Heart left ventricle (tissue), 16 donors: ENCODE data around the gene TGFBR2. TPM values are rescaled to one million over a fixed set of nuclear protein-coding genes. Genes with fewer than 3 reads are reported as not detected.

Source experiments
- ATAC-seq, 4 donors: fragments of 200-7000 bp; cut with Tn5 transposase; one replicate each; pipeline ENCODE4 v1.9.1; 2020 to 2022; ENCODE audit warnings: moderate library complexity in 4 of 4, mild to moderate bottlenecking in 3 of 4, moderate number of reproducible peaks in 1 of 4
- DNase-seq, 5 donors: peaks; one replicate each; pipeline ENCODE4 v3.0.0-alpha.2; 2020
- H3K27ac ChIP-seq, 12 donors: fragments of 200-600 bp; sonication (generic) in 4 of 12; one replicate each; pipeline versions ENCODE4 v1.5.0 to v1.8.0; 2016 to 2022; ENCODE audit warnings: mild to moderate bottlenecking in 2 of 12
- H3K27me3 ChIP-seq, 9 donors: fragments of 200-600 bp; sonication (generic) in 2 of 9; one replicate each; pipeline versions ENCODE4 v1.5.1 to v1.8.0; 2016 to 2022; ENCODE audit warnings: mild to moderate bottlenecking in 3 of 9
- H3K36me3 ChIP-seq, 9 donors: fragments of 200-600 bp; sonication (generic) in 2 of 9; one replicate each; pipeline versions ENCODE4 v1.5.0 to v1.8.0; 2018 to 2022; ENCODE audit warnings: mild to moderate bottlenecking in 2 of 9
- H3K4me1 ChIP-seq, 12 donors: fragments of 200-600 bp; sonication (generic) in 4 of 12; one replicate each; pipeline versions ENCODE4 v1.5.0 to v1.8.0; 2016 to 2022; ENCODE audit warnings: mild to moderate bottlenecking in 3 of 12
- H3K4me3 ChIP-seq, 12 donors: fragments of 200-600 bp; sonication (generic) in 4 of 12; one replicate each; pipeline versions ENCODE4 v1.5.0 to v1.8.0; 2017 to 2022; ENCODE audit warnings: mild to moderate bottlenecking in 9 of 12, moderate library complexity in 4 of 12
- H3K9me3 ChIP-seq, 12 donors: fragments of 200-600 bp; sonication (generic) in 4 of 12; one replicate each; pipeline versions ENCODE4 v1.5.0 to v1.8.0; 2016 to 2022; ENCODE audit warnings: mild to moderate bottlenecking in 1 of 12
- CTCF ChIP-seq, 12 donors: fragments of 200-600 bp; sonication (generic) in 4 of 12; IDR thresholded peaks; one replicate each; pipeline versions ENCODE4 v1.5.0 to v1.8.0; 2018 to 2022; ENCODE audit warnings: antibody characterized with exemption in 12 of 12, mild to moderate bottlenecking in 5 of 12
- POLR2A ChIP-seq, 2 donors: fragments of 450-650 bp; IDR thresholded peaks; one replicate each; pipeline ENCODE4 v1.6.1; 2017; ENCODE audit warnings: antibody characterized with exemption in 2 of 2, mild to moderate bottlenecking in 2 of 2, moderate library complexity in 2 of 2
- WGBS, 4 donors: extraction: QIAGEN DNeasy Blood & Tissue Kit in 2 of 4; methylation state at CpG; one replicate each; pipeline versions ENCODE4 v1.1.5 to v1.1.7; 2013 to 2018; 5-methylcytosine and 5-hydroxymethylcytosine counted together
- intact Hi-C, 10 donors: fragments of 100-400 bp; cut with DNase I; formaldehyde crosslinking; loops; one replicate each; pipeline versions ENCODE4 v1.11.1 to v1.14.2; 2022
- polyA plus RNA-seq, 2 donors: library from polyadenylated mRNA; stranded (reverse); fragments of 200-250 nt; gene quantifications; one replicate each; pipeline ENCODE4 v1.2.3, GENCODE V29; 2013
- total RNA-seq, 9 donors: library from RNA; depleted of rRNA in 2 of 9; stranded (reverse); fragments of >200 nt in 2 of 9; fragmentation: NEBNext Ultra II Directional in 3 of 9; extraction: Animal tissue kit (Norgen Biotek cat#: 25700) in 3 of 9; gene quantifications; one replicate each; pipeline versions ENCODE4 v1.1.0 to v1.2.4, GENCODE V29; 2016 to 2023
- donor health status: ischemic (EF 13 %, LVEDD 7.1; RV severe dilation, severe dysfunction).
- donor health status: healthy with polysubstance abuse.
- donor health status: DM: no; HTN: yes; CAD: no.
- donor health status: DM: no; HTN: no; CAD: no.
- donor health status: ischemic (EF 25% LVEDD 6.9; RV normal size, moderate dysfunction).
- donor health status: ischemic (EF 25% LVEDD 5.7; RV mildly dilated, moderate dysfunction).
- donor health status: healthy.
- donor health status: DM: yes; HTN: yes; CAD: no.
- donor health status: ischemic (EF 35%, LVEDD 5.7; RV mildly dilated, moderate dysfunction).
- donor health status: nonischemic (EF 11% LVEDD 7.7; RV severe dilation, severe dysfunction).
- donor health status: DM: yes; HTN: yes; CAD: no.
- donor health status: PGD.
- donor health status: ischemic (EF 29% LVEDD 5.4; RV normal size, mild dysfunction).
- donor health status: nonischemic (EF 23%, LVEDD 6.1; RV moderate dilation, normal function).

The TGFBR2 gene
- total and polyA plus RNA-seq, 11 donors: 13.8 to 217 (median 143) TPM

- TF ChIP-seq POLR2A (IDR thresholded peaks at IDR 0.05) (no peak), CTCF (IDR thresholded peaks at IDR 0.05) (no peak)
- intact Hi-C loops: no loop called here
- peaks cover 0 to 35% (median 7%) of the 10 kb centered on the region in 12 donors for H3K4me1 ChIP-seq
- no peak overlapping the region for H3K27ac ChIP-seq
- no peak overlapping the region for H3K4me3 ChIP-seq
- H3K9me3 ChIP-seq: peaks cover 0 to 31% (median 0%) of the 10 kb centered on the region in 12 donors
- H3K36me3 ChIP-seq: no peaks in the 10 kb centered on the region
- H3K27me3 ChIP-seq: no peaks in the 10 kb centered on the region
- DNase-seq (no peak), ATAC-seq (no peak)
- 93 to 99% (median 98%) methylated on average over 4 of the region's 4 CpGs for WGBS, 4 donors
Observed at GRCh38 chr3:30596152-30596551, 10.2 kb upstream of the TGFBR2 start.

GRCh38 chr3:30597131-30597768, 9.2 kb upstream of the TGFBR2 start:
- peaks cover 0 to 23% (median 0%) of the 10 kb centered on the region in 12 donors for H3K9me3 ChIP-seq
- no peaks in the 10 kb centered on the region for H3K36me3 ChIP-seq
- peaks cover 0 to 39% (median 7%) of the 10 kb centered on the region in 12 donors for H3K4me1 ChIP-seq
- intact Hi-C loops: no loop called here
- 48 to 71% (median 60%) methylated on average over 1 of the region's 1 CpG for WGBS, 4 donors
- TF ChIP-seq POLR2A (IDR thresholded peaks at IDR 0.05): no peak
- no peak for TF ChIP-seq CTCF (IDR thresholded peaks at IDR 0.05)
- H3K27me3 ChIP-seq: no peaks in the 10 kb centered on the region
- DNase-seq (no peak), ATAC-seq (peak; percentile 84 to 95 (median 89))
- no peak overlapping the region for H3K4me3 ChIP-seq
- peak overlapping the region in 11 of 12 donors; percentile 3 to 66 (median 49) for H3K27ac ChIP-seq

DNA sequence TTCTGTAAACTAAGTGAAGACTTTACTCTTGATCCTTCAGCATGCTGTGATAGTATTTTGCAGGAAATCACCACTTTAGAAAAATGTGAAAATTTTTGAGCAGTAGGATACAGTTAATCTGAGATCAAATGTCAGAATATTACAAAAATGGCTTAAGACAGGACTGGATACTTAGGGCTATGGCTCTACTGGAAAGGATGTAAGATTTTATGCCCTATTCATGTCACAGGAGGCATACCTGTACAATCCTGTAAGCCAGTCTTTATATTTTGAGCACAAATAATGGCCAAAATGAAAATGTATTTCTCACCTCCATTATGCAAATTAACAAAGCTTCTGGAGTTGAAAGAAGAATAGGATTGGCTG, 8.6 kb upstream of the TGFBR2 start:
- peaks cover 0 to 19% (median 0%) of the 10 kb centered on the region in 12 donors for H3K9me3 ChIP-seq
- TF ChIP-seq CTCF (IDR thresholded peaks at IDR 0.05) (no peak), POLR2A (IDR thresholded peaks at IDR 0.05) (no peak)
- peaks cover 0 to 44% (median 7%) of the 10 kb centered on the region in 12 donors for H3K4me1 ChIP-seq
- no peaks in the 10 kb centered on the region for H3K27me3 ChIP-seq
- H3K27ac ChIP-seq: peak overlapping the region in 9 of 12 donors; percentile 3 to 66 (median 49)
- DNase-seq: no peak
- intact Hi-C loops: no loop called here
- no peak for ATAC-seq
- no peak overlapping the region for H3K4me3 ChIP-seq
- no peaks in the 10 kb centered on the region for H3K36me3 ChIP-seq

DNA sequence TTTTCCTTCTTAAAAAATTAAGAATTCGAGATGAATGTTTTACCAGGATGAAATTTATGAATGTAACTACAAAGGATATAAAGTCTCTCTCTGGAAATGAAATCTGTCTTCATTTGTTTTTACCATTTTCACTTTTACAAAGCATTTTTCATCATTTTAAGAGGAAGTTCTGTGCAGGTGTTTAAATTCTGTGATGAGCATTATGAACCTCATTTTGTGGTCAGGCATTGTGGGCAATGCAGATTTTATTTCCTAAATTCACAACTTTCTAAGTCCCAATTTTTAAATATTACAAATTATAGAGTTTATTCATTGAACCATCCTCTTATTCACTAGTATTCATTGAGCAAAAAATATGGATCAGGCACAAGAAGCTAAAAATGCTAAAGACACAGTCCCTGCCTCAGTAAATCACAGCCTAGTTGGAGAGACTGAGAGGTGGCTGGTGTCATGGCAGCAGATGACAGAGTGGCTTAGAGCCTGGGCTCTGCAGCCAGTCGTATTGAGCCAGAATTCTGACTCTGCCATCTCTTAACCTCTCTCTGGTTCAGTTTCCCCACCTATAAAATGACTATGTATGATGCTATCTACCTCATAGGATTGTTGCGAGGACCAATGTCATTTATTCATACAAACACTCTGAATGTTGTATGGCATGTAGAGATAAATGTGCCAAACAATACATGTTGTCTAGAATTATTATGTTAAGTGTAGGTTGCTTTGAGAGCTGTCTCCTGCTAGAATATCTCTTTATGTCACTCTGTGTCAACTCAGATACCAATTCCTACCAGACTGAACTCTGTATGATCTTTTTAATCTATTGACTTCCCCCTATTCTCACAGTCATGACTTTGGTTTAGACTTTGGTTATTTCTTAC, 7.5 kb upstream of the TGFBR2 start:
- no peak overlapping the region for H3K4me3 ChIP-seq
- no peaks in the 10 kb centered on the region for H3K36me3 ChIP-seq
- 79 to 90% (median 86%) methylated on average over 3 of the region's 3 CpGs for WGBS, 4 donors
- no peak for ATAC-seq
- H3K27ac ChIP-seq: no peak overlapping the region
- H3K27me3 ChIP-seq: no peaks in the 10 kb centered on the region
- H3K4me1 ChIP-seq: peaks cover 0 to 55% (median 9%) of the 10 kb centered on the region in 12 donors
- intact Hi-C loops: no loop called here
- H3K9me3 ChIP-seq: peaks cover 0 to 10% (median 0%) of the 10 kb centered on the region in 12 donors
- TF ChIP-seq POLR2A (IDR thresholded peaks at IDR 0.05): no peak
- TF ChIP-seq CTCF (IDR thresholded peaks at IDR 0.05): no peak
- DNase-seq: no peak
